ENCODE data around the gene FASTKD3. TPM values are rescaled to one million over a fixed set of nuclear protein-coding genes. Genes with fewer than 3 reads are reported as not detected.

The FASTKD3 gene
- total and polyA plus RNA-seq, 2 donors (not counting 3 experiments of a cell fraction or from before 2014, with no cell fraction given): 5.5 to 9.6 TPM

- no peaks in the 10 kb centered on the region for H3K36me3 ChIP-seq (ENCODE audit: control insufficient read depth in 2 of 2, extremely low read depth in 1 of 2, insufficient read depth in 2 of 2, low read length in 2 of 2)
- H2AFZ ChIP-seq (ENCODE audit: low read depth, low read length): no peak overlapping the region
- H4K20me1 ChIP-seq (replicated peaks; ENCODE audit: control insufficient read depth, extremely low read depth, insufficient read depth, low read length): no peaks in the 10 kb centered on the region
- ChIA-PET CTCF (no interaction called here), POLR2A (no interaction called here)
- H3K79me2 ChIP-seq (ENCODE audit: control insufficient read depth, insufficient read depth, low read length): no peaks in the 10 kb centered on the region
- DNase-seq (ENCODE audit: low read depth, low spot score) (no peak), FAIRE-seq (no peak)
- H3K4me2 ChIP-seq (ENCODE audit: insufficient read depth, low read length): no peak overlapping the region
- H3K27ac ChIP-seq (ENCODE audit: insufficient read depth, low read depth, low read length): no peak overlapping the region
- intact Hi-C loops (cut with micrococcal nuclease): no loop called here
- no TSS peak for BruUV-seq (replicated peaks)
- no peaks in the 10 kb centered on the region for H3K27me3 ChIP-seq (ENCODE audit: control insufficient read depth in 2 of 2, insufficient read depth in 2 of 2, low read length in 2 of 2)
- dilution Hi-C loops (cut with MboI; ENCODE audit: extremely low pct_ligation_motif_present, low sequenced_read_pairs): no loop called here
- H3K9me1 ChIP-seq (replicated peaks; ENCODE audit: control insufficient read depth, extremely low read depth, insufficient read depth, low read length): no peaks in the 10 kb centered on the region
- H3K4me1 ChIP-seq (ENCODE audit: control insufficient read depth, extremely low read depth, insufficient read depth, low read length): no peaks in the 10 kb centered on the region
- H3K9me3 ChIP-seq (replicated peaks; ENCODE audit: control insufficient read depth, insufficient read depth, low read length): no peaks in the 10 kb centered on the region
- TF ChIP-seq POLR2AphosphoS5 (IDR thresholded peaks at IDR 0.05; ENCODE audit: insufficient read depth, low read depth, low read length) (no peak), FOS (IDR thresholded peaks at IDR 0.05; ENCODE audit: borderline replicate concordance, insufficient read depth, low read length) (no peak), MAX (IDR thresholded peaks at IDR 0.05; ENCODE audit: insufficient read depth, insufficient read length) (no peak), GATA2 (IDR thresholded peaks at IDR 0.05; ENCODE audit: insufficient read depth, insufficient read length, low read depth, low read length) (no peak), CTCF (IDR thresholded peaks at IDR 0.05; ENCODE audit: extremely low read depth in 1 of 2, insufficient read depth in 1 of 2, low read depth in 1 of 2, low read length in 2 of 2) (no peak), EZH2 (IDR thresholded peaks at IDR 0.05; ENCODE audit: borderline replicate concordance, low read depth, low read length, severe bottlenecking) (no peak), JUN (IDR thresholded peaks at IDR 0.05; ENCODE audit: borderline replicate concordance, insufficient read depth, insufficient read length, low read depth) (no peak), MYC (IDR thresholded peaks at IDR 0.05; ENCODE audit: low read depth, low read length) (no peak), POLR2A (IDR thresholded peaks at IDR 0.05; ENCODE audit: low read depth, low read length) (no peak)
- no peak overlapping the region for H3K9ac ChIP-seq (replicated peaks; ENCODE audit: extremely low read depth, insufficient read depth, low read length)
- no peak overlapping the region for H3K4me3 ChIP-seq (replicated peaks in 1 of 3; ENCODE audit: insufficient read depth in 1 of 3, low read depth in 1 of 3, low read length in 3 of 3)
Measured at GRCh38 chr5:7823594-7823993, 45.2 kb downstream of the FASTKD3 start.
